GM21723 (cell line): ENCODE results near the gene DNAJC13.

Experiments used
- ATAC-seq: cut with Tn5 transposase; IDR thresholded peaks from one replicate; pipeline ENCODE4 v1.9.1; 2021; ENCODE audit warnings: mild to moderate bottlenecking, moderate library complexity; ENCODE audit not compliant: unreplicated experiment

Gene DNAJC13

DNA sequence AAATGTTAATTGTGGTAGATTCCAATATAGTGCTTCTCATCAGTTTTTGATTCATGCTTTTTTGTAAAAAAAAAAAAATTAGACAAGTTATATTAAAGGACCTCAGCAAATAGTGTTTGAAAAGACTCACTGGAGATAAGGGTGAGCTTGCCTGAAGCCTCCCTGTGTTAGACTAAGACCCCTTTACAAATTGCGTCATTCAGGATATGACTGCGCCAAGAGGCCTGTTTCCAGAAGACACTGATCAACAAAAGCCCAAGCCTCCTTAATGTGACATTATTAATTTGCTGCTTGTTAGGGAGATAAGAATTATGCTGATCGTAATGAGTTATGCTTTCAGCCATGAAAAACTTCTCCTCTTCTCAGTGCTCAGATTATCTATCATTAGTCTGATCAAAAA, 13.0 kb upstream of the DNAJC13 start:
- ATAC-seq, result no peak

- no peak for ATAC-seq
Measured at GRCh38 chr3:132405188-132405587, 12.1 kb upstream of the DNAJC13 start.

- ATAC-seq, result no peak
Measured at GRCh38 chr3:132405609-132406299, 11.5 kb upstream of the DNAJC13 start.

DNA sequence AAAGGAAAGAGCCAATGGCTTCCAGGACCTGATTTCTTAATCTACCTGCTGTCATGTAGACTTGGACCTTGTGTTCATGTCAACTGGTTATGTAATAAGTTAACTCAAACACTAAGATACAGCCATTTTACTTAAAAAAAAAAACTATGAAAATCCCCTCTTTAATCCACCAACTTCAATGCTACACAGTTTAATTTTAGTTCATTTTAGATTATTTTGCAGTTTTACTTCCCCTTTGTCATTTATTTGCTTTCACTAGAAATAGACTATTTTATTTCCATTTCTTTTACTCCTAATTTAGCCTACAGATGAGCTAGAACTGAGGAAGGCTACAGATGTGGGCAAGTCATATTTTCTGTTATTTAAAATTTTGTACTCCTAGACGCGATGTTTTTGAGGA, 10.7 kb upstream of the DNAJC13 start:
- no peak for ATAC-seq

DNA sequence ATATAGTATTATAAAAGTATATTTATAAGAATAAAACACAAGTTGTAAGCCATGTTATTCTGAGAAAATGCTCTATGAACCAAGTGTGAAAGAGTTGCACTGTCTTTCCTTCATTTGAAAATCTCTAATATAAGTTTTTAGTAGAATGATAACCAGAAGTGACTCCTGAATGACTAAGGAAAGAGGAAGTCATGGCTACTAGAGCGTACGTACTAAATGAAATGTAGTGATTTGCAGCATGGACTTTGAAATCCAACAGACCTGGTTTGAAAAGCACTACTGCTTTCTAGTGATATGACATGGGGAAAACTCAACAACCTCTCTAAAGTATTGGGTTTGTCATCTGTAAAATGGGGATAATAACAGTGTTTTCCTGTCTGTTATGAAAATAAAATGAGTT, 10.3 kb upstream of the DNAJC13 start:
- no peak for ATAC-seq

DNA sequence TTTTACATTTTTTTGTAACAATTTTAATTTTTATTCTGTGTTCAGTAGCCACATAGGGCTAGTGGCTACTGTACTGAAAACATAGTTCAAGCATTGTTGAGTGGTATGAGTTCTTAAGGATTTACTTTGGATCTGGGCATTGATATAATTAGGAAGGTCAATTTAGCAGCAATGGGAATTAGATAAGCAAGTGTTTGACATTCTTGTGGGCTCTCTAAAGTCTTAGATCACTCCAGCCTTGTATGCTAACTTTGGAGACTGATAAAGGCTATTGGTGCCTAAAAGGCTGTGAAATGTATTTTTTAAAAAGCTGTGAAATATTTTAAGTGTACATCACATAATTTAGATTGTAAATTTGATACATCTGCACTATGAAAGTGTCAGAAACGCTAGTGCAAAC, 2.5 kb upstream of the DNAJC13 start:
- no peak for ATAC-seq

DNA sequence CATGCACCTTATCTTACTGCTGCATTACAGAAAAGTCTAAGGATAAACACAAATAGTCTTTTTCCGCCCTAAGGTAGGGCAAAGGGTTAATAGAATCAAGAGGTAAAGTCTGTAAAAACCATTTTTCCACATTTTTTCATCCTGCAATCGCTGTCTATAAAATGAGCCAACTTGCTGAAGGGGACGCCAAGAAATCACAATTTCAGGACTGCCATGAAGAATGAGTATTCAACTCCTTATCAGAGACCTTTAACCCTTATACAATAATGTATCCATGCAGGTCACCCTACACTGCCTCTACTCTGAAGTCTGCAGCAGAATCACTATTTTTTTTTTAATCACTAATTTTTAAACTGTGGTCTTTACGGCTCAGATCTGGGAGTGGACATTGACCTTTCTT, 1.1 kb upstream of the DNAJC13 start:
- no peak for ATAC-seq

GRCh38 chr3:132417695-132418411, 551 bp downstream of the DNAJC13 start:
- peak; percentile 50 for ATAC-seq

DNA sequence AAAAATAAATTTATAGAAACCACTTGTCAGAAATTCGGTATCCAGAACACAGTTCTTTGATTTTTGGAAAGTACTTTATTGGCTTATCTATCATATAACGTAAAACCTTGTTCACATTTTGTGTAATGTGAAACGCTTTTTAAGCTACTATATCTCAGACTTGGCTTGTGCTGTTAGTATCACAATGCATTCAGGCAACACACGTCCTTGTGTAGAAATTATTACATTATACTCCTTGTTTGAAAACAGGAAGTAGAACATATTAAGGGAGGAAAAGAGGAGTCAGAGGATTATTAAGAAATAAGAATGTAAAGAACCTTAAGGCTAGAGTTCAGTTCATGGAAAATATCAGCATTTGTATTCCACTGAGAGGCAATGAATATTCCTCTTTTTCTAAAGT, 1.6 kb downstream of the DNAJC13 start:
- ATAC-seq, result no peak

DNA sequence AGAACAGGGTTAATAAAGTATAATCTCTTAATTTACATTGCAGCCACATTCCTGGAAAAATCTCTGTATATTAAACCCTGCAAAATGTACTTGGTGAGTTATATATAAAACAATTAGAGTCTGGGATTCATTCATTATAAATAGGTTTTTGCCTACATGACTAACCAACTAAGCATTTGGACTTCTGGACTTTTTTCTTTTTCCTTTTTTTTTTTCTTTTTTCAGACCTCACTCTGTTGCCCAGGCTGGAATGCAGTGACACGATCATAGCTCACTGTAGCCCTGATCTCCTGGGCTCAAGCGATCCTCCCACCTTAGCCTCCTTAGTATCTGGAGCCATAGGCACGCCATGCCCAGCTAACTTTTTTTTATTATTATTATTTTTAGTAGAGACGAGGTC, 4.5 kb downstream of the DNAJC13 start:
- ATAC-seq, result no peak

- ATAC-seq, result no peak
Measured at GRCh38 chr3:132422531-132422930, 5.2 kb downstream of the DNAJC13 start.

DNA sequence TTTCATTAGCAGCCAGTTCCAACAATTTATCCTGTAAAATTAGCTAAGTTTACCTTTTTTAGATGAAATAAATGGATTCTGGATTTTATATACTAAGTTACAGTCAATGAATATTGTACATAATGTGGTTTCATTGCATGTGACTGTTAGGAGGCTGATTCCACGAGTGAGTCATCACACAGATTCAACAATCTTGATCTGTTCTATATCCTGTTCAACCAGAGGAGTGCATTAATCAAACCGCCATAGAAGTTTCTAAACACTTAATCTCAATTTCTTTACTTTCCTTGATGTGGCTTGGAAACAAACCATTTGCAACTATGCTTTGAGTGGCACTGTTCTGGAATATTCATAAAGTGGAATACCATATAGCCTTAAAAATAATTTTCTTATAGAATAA, 15.3 kb downstream of the DNAJC13 start:
- ATAC-seq, result no peak

- no peak for ATAC-seq
Measured at GRCh38 chr3:132433121-132433520, 15.8 kb downstream of the DNAJC13 start.

DNA sequence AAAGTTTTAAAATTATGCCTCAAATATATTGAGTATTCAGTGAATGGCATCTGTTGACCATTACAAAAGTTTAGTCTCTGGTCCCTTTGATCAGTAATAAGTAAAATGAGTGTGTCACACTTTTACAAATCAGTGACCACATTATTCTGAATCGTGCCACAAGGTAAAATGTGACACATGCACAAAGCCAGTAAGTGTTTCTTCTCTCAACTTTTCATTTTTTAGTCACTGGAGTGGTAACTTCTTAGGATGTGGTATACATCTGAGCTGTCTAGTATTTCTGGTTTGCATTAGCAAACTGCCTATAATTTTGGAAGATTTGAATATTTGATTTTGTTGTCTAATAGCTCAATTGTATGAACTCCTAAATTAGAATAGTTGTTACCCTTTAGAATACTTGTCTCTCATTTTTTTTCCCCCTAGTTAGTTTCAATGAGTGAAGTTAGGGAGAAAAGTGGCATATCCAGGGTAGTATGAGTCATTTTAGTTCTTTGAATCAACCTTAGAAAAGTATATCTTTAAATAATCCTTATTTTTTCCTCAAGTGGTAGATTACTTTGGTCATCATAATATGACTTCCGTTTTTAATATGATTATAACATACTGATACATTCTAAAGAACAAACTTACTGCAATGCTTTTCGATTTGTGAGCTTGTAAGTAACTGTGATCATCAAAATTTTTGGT, 18.1 kb downstream of the DNAJC13 start:
- no peak for ATAC-seq

DNA sequence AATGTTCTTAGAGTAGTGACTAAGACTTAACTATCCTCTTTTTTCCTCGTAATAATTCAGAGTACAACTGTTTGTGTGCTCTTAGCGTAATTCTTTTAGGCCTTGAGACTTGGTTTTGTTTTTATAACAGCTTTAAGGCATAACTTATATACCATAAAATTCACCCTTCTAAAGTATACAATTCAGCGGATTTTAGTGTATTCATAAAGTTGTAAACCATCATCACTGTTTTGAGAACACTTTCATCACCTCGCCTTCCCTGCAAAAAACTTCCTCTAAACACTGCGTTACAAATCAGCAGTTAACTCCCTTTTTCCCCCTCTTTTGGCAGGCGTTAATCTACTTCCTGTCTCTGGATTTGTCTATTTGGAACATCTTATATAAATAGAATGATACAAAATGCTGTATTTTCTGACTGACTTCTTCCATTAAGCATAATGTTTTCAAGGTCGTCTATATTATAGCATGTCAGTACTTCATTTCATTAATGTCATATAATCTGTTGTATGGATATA, 18.7 kb downstream of the DNAJC13 start:
- no peak for ATAC-seq

GRCh38 chr3:132443421-132443820, 26.1 kb downstream of the DNAJC13 start:
- ATAC-seq, result no peak

DNA sequence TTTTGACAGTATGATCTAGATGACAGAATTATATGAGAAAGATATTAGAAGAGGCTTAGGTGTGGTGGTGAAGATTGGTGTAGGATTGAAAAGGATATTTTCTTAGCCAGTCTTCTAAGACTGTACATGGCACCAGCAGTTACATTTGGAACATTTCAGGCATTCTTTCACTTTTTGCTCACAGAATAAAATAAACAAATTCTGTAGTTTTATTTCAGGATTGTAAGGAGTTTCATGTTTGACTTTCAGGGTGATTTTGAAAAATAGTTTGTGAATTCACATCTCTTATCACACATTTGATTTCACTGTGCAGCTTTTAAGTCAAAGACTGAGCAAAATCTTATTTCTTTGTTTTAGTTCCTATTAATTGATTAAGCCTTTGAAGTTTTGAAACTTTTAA, 27.1 kb downstream of the DNAJC13 start:
- no peak for ATAC-seq

GRCh38 chr3:132445817-132446216, 28.5 kb downstream of the DNAJC13 start:
- ATAC-seq, result peak; percentile 49

DNA sequence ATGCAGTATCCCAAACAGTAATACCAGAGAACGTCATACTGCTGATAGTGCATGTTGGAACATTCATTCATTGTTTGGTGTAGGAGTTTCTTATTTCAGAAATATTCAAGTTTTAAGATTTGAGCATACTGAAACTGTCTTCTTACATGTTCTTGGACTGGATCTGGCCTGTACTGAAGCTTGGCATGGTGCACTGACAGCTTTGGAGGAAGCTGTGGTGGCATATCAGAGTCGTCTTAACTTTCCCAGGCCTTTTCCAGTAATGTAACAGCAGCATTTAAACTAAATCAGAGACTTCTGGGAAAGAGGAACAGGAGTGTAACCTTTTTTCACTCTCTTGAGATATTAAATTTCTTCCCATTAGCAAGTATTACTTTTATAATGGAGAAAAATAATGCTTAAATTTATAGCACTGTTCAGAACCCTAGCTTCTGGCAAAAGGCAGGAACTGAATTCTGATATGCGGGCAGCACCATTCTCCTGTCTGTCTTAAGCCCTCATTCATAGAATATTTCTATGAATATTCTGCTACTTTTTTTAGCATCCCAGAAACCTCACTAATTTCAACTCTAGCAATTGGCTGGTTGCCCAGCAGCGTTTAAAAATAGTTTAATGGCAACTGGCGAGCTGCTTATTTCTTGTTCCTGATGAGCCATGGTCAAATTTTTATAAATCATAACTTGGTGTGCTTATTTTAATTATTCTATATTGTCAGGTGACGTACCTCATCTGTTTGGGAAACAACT, 31.1 kb downstream of the DNAJC13 start:
- ATAC-seq, result peak; percentile 51

DNA sequence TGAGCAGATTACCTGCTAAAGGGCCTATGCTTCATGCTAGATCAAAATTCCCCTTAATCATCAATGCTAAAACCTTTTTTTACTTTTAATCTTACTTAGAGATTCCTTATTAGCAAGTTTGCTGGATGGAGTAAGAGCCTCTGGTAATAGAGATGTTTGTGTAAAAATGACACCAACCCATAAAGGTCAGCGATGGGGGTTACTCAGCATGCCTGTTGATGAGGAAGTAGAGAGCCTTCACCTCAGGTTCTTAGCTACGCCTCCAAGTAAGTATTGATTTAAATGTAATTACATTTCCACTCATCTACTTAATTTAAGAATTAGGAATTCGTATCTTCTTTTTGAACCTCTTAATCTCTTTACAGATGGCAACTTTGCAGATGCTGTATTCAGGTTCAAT, 38.8 kb downstream of the DNAJC13 start:
- no peak for ATAC-seq

DNA sequence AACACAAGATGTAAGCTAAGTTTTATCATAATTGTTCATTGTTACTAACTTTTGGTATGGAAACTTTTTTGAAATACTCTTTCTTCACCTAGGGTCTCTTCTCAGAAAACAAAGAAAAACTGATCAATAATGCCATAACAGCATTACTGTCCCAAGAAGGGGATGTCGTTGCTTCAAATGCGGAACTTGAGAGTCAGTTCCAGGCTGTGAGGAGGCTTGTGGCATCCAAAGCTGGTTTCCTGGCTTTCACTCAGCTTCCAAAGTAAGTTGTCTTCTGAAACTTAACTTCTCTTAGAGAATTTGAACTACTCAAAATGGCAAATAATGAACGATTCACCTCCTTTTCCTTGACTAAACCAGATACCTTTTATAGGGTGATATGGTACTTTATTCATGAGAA, 39.3 kb downstream of the DNAJC13 start:
- no peak for ATAC-seq
